ENCODE measurements around the gene METTL4.

The METTL4 gene

DNA sequence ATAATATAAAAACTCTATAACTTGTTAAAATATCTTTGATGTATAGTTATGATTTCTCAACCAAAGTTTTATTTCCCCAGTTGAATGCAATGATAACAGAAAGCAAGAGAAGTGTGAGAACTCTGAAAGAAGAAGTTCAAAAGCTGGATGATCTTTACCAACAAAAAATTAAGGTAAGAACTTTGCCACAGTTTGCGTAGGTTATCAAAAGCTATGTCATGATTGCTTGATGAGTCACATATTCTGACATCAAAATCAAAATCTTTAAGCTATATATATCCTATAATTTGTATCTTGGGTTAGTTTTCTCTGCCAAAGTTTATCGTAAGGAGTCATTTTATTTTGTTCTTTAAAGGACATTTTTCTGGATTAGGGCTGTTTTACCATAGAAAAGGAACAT, 35.0 kb upstream of the METTL4 start:
- DNase-seq (ENCODE audit: low read depth): no peak
- no peak overlapping the region for H3K4me3 ChIP-seq (ENCODE audit: control insufficient read depth, low read depth, low read length)
- TF ChIP-seq, protein P1, sequence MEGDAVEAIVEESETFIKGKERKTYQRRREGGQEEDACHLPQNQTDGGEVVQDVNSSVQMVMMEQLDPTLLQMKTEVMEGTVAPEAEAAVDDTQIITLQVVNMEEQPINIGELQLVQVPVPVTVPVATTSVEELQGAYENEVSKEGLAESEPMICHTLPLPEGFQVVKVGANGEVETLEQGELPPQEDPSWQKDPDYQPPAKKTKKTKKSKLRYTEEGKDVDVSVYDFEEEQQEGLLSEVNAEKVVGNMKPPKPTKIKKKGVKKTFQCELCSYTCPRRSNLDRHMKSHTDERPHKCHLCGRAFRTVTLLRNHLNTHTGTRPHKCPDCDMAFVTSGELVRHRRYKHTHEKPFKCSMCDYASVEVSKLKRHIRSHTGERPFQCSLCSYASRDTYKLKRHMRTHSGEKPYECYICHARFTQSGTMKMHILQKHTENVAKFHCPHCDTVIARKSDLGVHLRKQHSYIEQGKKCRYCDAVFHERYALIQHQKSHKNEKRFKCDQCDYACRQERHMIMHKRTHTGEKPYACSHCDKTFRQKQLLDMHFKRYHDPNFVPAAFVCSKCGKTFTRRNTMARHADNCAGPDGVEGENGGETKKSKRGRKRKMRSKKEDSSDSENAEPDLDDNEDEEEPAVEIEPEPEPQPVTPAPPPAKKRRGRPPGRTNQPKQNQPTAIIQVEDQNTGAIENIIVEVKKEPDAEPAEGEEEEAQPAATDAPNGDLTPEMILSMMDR (IDR thresholded peaks at IDR 0.05; ENCODE audit: control insufficient read depth, insufficient read depth, low read depth, low read length, missing control alignments): no peak

DNA sequence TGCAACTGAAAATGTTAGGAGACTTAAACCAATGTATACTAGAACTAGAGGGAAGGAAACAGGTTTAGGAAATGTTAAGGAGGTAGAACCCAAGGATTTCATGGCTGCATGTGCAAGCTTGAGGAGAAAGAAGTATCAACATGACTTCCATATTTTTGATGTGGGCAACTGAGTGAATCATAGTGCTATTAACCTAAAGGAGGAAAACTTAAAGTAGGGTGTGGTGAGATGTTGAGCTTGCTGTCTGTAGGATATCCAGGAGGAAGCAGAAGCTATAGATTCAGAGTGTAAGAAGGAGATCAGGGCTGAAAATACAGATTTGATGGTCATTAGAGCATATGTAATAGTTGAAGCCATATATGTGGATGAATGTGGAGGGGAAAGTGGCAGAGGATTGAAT, 31.5 kb upstream of the METTL4 start:
- H3K4me3 ChIP-seq (ENCODE audit: control insufficient read depth, low read depth, low read length): no peak overlapping the region
- TF ChIP-seq, protein P1 (IDR thresholded peaks at IDR 0.05; ENCODE audit: control insufficient read depth, insufficient read depth, low read depth, low read length, missing control alignments): no peak
- DNase-seq (ENCODE audit: low read depth): no peak

DNA sequence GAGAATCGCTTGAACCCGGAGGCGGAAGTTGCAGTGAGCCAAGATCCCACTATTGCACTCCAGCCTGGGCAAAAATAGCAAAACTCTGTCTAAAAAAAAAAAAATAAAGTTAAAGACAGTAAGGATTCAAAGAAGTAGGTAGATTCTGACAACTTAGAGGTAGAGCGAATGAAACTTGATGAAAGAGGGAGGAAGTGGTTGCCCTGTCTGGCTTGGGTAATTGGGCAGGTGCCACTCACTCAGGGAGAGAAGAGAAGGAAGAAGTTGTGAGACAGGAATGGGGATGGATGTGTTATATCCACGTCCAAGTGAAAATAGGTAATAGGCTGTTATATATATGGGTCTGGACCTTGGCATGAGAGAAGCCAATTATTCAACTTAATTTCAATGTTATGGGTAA, 26.3 kb upstream of the METTL4 start:
- no peak overlapping the region for H3K4me3 ChIP-seq (ENCODE audit: control insufficient read depth, low read depth, low read length)
- TF ChIP-seq, protein P1 (IDR thresholded peaks at IDR 0.05; ENCODE audit: control insufficient read depth, insufficient read depth, low read depth, low read length, missing control alignments): no peak
- DNase-seq (ENCODE audit: low read depth): no peak

DNA sequence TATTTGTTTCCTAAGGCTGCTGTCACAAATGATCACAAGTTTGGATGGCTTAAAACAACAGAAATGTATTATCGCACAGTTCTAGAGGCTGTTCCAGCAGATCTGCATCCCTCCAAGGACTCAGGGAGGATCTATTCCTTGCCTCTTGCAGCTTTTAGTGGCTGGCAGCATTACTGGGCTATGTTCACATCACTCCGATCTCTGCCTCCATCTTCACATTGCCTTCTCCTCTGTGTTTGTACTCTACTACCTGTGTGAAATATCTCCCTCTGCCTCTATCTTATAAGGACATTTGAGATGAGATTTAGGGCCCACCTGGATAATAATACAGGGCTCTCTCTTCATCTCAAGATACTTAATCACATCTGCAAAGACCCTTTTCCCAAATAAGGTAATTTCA, 19.0 kb upstream of the METTL4 start:
- DNase-seq (ENCODE audit: low read depth): no peak
- TF ChIP-seq, protein P1 (IDR thresholded peaks at IDR 0.05; ENCODE audit: control insufficient read depth, insufficient read depth, low read depth, low read length, missing control alignments): no peak
- no peak overlapping the region for H3K4me3 ChIP-seq (ENCODE audit: control insufficient read depth, low read depth, low read length)

DNA sequence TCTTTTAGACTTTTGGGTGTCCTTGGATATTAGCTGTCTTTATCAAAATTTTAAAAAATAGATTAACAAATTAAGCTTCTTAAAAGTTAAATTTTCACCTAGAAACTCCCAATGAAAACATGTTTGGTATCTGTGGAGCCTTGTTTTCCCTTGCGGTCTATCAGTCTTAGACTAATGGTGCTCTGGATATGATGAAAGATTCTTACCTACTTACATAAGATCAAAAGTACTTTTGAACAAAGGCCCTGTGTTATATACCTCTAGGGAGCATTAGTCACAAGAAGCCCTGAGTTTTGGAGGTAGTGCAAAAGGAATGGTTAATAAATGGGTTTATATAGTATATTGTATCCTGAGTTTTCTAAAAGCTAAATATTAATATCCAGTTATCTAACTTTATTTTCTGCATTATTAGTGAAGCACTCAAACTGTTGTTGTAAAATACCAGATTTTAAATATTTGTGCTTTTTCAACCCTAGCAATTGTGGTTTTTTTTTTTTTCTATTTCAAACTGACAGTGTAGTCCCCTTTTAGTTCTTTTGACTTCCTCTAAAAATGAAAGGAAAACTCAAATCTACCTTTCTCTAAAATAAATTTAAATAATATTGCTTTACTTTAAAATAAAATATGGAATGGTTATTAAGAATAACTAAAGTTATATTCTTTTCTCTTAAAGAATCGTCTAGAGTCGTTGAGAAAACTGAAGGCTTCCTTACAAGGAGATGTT, 18.2 kb upstream of the METTL4 start:
- no peak overlapping the region for H3K4me3 ChIP-seq (ENCODE audit: control insufficient read depth, low read depth, low read length)
- no peak for DNase-seq (ENCODE audit: low read depth)

DNA sequence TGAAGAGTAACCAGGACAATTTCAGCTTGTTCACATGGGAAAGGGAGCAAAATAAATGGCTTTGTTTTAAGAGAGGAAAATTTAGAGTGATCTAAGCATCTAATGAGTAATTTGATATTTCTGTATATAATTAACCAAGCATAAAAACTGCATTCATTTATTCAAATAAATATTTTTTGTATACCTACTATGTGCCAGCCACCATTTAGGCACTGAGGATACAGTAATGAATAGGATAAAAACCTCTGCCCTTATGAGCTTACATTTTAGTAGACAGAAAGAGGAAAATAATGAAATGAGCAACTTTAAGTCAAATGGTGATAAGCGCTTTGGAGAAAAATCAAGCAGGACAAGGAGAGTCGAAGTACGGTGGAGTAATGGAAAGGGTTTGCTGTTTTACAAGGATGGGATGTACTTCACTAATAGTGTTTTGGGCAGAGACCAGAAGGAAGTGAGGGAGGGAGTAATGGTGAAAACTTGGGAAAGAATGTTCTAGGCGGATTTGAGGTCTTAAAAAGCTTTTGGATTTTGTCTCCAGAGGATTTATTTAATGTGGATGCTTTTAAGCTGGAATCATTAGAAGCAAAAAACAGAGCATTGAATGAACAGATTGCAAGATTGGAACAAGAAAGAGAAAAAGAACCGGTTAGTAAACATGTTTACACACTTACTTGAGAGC, 17.5 kb upstream of the METTL4 start:
- DNase-seq (ENCODE audit: low read depth): no peak
- H3K4me3 ChIP-seq (ENCODE audit: control insufficient read depth, low read depth, low read length): no peak overlapping the region
- TF ChIP-seq, protein P1 (IDR thresholded peaks at IDR 0.05; ENCODE audit: control insufficient read depth, insufficient read depth, low read depth, low read length, missing control alignments): no peak

More for the DNA sequence above, 18.2 kb upstream of the METTL4 start:
- TF ChIP-seq, protein P1 (IDR thresholded peaks at IDR 0.05; ENCODE audit: control insufficient read depth, insufficient read depth, low read depth, low read length, missing control alignments): no peak
